ENCODE results near the gene RNU6-1. TPM values are rescaled to one million over a fixed set of nuclear protein-coding genes. Genes with fewer than 3 reads are reported as not detected.

Gene RNU6-1
- total RNA-seq, 1 experiment from 2014 or later, result not detected

DNA sequence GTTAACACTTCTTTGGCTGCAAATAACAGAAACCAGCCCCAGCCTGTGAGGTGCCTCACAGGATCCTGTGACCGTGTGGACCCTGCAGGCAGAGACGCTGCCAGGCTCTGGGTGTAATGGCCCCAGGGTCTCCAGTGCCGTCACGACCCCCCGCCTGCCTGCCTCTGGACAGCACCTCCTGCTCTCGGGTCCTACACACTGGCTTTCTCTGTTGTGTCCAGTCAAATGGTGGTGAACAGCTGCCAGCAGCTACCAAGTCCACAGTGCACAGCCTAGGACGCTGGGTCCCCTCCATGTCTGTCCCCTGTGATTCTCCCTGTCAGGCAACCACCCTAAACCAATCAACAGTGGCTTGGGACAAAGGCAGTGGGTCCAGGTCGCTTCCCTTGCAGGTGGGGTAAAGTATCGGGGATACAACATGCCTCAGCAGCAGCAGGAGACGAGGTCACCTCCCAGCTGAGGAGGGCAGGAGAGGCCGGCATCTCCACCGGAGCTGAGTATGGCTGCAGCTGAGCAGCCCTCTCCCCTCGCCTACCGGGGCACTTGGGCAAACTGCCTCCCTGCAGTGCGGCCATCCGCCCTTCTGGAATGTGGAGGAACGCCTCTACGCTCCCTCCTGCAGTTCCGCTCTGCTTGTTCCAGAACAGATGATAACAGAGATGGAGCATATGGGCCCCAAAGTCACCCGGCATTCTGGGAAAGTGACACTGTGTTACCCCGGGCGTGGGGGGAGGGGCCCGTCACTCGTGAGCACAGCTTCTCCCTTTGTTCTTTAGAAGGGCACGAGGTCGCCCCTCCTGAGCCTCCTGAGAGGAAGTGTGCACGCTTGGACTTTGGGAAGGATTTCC is 35.6 kb downstream of the RNU6-1 start (continued):
- TF ChIP-seq, protein P1, sequence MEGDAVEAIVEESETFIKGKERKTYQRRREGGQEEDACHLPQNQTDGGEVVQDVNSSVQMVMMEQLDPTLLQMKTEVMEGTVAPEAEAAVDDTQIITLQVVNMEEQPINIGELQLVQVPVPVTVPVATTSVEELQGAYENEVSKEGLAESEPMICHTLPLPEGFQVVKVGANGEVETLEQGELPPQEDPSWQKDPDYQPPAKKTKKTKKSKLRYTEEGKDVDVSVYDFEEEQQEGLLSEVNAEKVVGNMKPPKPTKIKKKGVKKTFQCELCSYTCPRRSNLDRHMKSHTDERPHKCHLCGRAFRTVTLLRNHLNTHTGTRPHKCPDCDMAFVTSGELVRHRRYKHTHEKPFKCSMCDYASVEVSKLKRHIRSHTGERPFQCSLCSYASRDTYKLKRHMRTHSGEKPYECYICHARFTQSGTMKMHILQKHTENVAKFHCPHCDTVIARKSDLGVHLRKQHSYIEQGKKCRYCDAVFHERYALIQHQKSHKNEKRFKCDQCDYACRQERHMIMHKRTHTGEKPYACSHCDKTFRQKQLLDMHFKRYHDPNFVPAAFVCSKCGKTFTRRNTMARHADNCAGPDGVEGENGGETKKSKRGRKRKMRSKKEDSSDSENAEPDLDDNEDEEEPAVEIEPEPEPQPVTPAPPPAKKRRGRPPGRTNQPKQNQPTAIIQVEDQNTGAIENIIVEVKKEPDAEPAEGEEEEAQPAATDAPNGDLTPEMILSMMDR (IDR thresholded peaks at IDR 0.05), result no peak
- TF ChIP-seq RELA (CRISPR knock-in tag; IDR thresholded peaks at IDR 0.05; ENCODE audit: borderline replicate concordance) (no peak), ATF1 (CRISPR knock-in tag; IDR thresholded peaks at IDR 0.05) (no peak), TEAD1 (CRISPR knock-in tag; IDR thresholded peaks at IDR 0.05) (peak; percentile 89; the same call in 1 of the 2 replicates), SP1 (CRISPR knock-in tag; conservative IDR thresholded peaks at IDR 0.05) (peak; percentile 36; the same call in 1 of the 2 replicates), SOX15 (CRISPR knock-in tag; IDR thresholded peaks at IDR 0.05) (no peak), GABPB1 (CRISPR knock-in tag; IDR thresholded peaks at IDR 0.05) (no peak), ZNF423 (CRISPR knock-in tag; IDR thresholded peaks at IDR 0.05) (peak; percentile 48; the same call in 1 of the 2 replicates), ETV6 (CRISPR knock-in tag; IDR thresholded peaks at IDR 0.05) (0 out of 2 replicates have a peak, but pooled peaks have one; percentile 60), EMX1 (CRISPR knock-in tag; IDR thresholded peaks at IDR 0.05) (no peak), ZNF121 (CRISPR knock-in tag; IDR thresholded peaks at IDR 0.05) (no peak)
- TF ChIP-seq, protein P2, sequence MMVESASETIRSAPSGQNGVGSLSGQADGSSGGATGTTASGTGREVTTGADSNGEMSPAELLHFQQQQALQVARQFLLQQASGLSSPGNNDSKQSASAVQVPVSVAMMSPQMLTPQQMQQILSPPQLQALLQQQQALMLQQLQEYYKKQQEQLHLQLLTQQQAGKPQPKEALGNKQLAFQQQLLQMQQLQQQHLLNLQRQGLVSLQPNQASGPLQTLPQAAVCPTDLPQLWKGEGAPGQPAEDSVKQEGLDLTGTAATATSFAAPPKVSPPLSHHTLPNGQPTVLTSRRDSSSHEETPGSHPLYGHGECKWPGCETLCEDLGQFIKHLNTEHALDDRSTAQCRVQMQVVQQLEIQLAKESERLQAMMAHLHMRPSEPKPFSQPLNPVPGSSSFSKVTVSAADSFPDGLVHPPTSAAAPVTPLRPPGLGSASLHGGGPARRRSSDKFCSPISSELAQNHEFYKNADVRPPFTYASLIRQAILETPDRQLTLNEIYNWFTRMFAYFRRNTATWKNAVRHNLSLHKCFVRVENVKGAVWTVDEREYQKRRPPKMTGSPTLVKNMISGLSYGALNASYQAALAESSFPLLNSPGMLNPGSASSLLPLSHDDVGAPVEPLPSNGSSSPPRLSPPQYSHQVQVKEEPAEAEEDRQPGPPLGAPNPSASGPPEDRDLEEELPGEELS (CRISPR knock-in tag; IDR thresholded peaks at IDR 0.05), result no peak
- TF ChIP-seq, protein P3, sequence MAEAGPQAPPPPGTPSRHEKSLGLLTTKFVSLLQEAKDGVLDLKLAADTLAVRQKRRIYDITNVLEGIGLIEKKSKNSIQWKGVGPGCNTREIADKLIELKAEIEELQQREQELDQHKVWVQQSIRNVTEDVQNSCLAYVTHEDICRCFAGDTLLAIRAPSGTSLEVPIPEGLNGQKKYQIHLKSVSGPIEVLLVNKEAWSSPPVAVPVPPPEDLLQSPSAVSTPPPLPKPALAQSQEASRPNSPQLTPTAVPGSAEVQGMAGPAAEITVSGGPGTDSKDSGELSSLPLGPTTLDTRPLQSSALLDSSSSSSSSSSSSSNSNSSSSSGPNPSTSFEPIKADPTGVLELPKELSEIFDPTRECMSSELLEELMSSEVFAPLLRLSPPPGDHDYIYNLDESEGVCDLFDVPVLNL (CRISPR knock-in tag; IDR thresholded peaks at IDR 0.05; ENCODE audit: borderline replicate concordance, low read depth), result no peak
- TF ChIP-seq, protein P4, sequence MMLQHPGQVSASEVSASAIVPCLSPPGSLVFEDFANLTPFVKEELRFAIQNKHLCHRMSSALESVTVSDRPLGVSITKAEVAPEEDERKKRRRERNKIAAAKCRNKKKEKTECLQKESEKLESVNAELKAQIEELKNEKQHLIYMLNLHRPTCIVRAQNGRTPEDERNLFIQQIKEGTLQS (CRISPR knock-in tag; conservative IDR thresholded peaks at IDR 0.05), result no peak
- TF ChIP-seq, protein P5, sequence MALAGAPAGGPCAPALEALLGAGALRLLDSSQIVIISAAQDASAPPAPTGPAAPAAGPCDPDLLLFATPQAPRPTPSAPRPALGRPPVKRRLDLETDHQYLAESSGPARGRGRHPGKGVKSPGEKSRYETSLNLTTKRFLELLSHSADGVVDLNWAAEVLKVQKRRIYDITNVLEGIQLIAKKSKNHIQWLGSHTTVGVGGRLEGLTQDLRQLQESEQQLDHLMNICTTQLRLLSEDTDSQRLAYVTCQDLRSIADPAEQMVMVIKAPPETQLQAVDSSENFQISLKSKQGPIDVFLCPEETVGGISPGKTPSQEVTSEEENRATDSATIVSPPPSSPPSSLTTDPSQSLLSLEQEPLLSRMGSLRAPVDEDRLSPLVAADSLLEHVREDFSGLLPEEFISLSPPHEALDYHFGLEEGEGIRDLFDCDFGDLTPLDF (CRISPR knock-in tag; IDR thresholded peaks at IDR 0.05), result 0 out of 2 replicates have a peak, but pooled peaks have one; percentile 46

DNA sequence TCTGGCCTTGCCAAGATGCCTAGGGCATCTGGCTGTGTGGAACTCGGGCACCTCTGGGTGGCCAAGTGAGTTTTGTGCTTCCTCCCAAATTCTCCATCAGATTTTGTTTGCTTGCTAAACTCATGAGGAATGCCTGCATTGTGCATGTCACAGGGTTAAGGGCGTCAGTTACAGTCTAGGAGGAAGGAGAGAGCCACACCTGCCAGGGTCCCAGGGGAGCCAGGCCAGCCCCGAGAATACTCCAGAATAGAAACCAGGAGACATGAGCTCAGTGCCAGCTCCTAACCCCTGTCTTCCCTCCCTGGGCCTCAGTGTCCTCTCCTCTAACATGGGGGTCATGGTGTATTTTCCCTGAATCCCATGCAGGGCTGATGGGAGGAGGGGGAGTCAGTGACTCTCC is 36.5 kb downstream of the RNU6-1 start:
- Mint-ChIP-seq H3K4me3 (no peak overlapping the region), H3K36me3 (no peaks in the 10 kb centered on the region), H3K27ac (no peak overlapping the region), H3K9me3 (no peaks in the 10 kb centered on the region), H3K4me1 (peaks cover 37% of the 10 kb centered on the region), H3K27me3 (ENCODE audit: low read depth) (no peaks in the 10 kb centered on the region; the same call in 1 of the 2 replicates)
- no peak for TF ChIP-seq ATF1 (CRISPR knock-in tag; IDR thresholded peaks at IDR 0.05)
- TF ChIP-seq, protein P6, sequence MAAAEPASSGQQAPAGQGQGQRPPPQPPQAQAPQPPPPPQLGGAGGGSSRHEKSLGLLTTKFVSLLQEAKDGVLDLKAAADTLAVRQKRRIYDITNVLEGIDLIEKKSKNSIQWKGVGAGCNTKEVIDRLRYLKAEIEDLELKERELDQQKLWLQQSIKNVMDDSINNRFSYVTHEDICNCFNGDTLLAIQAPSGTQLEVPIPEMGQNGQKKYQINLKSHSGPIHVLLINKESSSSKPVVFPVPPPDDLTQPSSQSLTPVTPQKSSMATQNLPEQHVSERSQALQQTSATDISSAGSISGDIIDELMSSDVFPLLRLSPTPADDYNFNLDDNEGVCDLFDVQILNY (CRISPR knock-in tag; IDR thresholded peaks at IDR 0.05), result no peak
- no peak for TF ChIP-seq ZNF219 (CRISPR knock-in tag; IDR thresholded peaks at IDR 0.05; ENCODE audit: borderline replicate concordance)
- no peak for TF ChIP-seq RELA (CRISPR knock-in tag; IDR thresholded peaks at IDR 0.05; ENCODE audit: borderline replicate concordance)
- no peak for TF ChIP-seq OVOL2 (CRISPR knock-in tag; IDR thresholded peaks at IDR 0.05; ENCODE audit: borderline replicate concordance)
- ChIA-PET CTCF (no interaction called here), POLR2A (no interaction called here)
- DNase-seq (ENCODE audit: low spot score) (no peak), ATAC-seq (no peak)
